GM18909 (cell line): ENCODE results near the gene ALDH1L1.

Experiments
- ATAC-seq: cut with Tn5 transposase; IDR thresholded peaks from one replicate; pipeline ENCODE4 v1.9.1; 2021; ENCODE audit warnings: mild to moderate bottlenecking; ENCODE audit not compliant: unreplicated experiment, poor library complexity

ALDH1L1 gene

DNA sequence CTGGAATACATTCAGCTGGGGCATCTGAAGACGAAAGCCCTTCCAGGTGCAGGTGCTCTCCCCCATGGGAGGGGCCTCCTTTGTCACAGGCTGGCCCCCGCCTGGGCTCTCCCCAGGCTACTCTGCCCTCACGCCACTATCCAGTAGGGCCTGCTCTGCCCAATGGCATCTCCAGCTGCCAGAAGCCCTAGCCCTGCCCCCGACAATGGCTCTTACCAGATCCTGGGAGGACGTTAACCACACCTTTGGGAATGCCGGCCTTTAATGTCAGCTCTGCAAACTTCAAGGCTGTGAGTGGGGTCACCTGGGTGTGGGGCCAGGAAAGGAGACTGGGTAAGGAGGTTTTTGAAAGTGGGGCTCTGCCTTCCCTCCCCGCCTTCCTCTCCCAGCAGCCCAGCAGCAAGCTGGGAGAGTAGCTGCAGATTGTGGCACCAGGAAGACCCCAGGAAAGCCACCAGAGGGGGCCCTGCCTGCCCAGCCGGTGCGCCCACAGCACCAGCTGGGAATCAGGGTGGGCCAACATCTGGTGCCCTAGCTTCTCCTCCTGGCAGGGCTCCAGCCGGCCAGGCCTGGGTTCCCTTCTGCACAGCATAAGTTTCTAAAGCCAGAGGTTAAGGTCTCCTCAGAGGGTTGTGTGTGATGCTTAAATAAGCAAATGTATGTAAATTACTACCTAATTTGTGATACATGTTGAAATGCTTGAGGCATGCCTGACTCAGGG, 56.1 kb downstream of the ALDH1L1 start:
- ATAC-seq: no peak

DNA sequence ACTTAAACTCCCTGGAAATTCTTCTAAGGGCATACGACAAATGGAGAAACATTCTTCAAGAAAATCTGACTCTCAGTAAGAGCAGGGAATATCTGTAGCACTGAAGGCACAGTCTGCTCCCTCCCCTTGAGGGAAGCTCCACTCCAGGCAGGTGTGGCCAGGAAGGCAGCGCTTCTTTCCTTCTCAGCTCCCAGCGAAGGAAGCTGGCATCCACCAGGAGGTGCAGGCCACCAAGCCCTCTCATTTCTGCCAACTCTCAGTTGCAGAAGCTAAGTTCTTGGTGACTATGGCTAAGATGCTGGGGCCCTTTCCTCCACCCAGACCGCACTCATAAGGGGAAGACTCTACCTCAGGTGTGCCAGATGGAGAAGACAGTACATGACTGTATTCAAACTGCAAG, 58.8 kb downstream of the ALDH1L1 start:
- no peak for ATAC-seq

DNA sequence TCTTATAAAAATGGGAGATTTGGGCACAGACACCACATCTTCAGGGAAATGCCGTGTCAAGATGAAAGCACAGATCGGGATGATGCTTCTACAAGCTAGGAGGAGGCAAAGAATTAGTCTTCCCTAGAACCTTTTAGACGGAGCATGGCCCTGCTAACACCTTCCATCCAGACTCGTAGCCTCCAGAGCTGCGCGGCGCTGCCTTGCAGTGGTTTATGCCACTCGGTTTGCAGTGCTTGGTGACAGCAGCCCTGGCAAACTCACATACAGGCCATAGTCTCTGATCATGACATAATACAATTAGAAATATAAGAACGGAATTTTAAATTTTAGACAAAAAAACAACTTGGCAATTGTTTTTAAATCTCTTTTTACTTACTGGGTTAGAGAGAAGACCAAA, 59.3 kb downstream of the ALDH1L1 start:
- no peak for ATAC-seq

DNA sequence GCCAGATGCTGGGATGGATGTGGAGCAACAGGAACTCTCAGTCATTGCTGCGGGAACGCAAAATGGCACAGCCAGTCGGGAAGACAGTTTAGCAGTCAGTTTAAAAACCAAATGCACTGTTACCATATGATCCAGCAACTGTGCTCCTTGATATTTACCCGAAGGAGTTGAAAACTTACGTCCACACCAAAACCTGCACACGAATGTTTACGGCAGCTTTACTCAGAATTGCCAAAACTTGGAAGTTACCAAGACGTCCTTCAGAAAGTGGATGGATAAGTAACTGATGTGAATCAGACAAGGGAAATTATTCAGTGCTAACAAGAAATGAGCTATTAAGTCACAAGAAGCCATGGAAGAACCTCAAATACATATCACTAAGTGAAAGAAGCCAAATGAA, 60.4 kb downstream of the ALDH1L1 start:
- no peak for ATAC-seq

DNA sequence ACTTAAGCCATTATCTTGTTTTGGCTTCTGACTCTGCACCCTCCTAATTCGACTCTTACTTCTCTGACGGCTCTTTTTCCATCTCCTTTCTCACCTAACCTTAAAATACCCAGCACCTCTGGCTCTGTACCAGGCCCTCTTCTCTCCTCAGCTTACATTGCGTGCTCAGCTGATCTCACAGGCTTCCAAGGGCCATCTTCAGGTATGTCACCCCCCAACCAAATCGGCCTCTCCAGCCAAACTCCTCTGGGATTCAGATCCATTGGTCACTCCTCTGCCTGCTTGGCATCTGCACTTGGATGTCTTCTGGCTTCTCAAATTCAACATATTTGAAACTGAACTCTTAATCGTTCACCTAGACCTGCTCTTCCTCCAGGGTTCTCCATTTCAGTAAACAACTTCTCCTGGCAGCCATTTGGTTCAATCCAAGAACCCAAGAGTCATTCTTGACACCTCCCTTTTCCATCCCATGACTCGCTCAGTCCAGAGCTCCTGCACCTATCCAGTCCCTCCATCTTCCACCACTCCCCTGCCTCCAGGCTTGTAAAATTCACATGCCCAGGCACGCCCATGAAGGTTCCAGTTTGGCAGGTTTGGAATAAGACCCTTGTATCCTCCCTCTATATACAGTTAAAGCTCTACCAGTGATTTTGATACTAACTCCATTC, 61.2 kb downstream of the ALDH1L1 start:
- ATAC-seq: no peak

DNA sequence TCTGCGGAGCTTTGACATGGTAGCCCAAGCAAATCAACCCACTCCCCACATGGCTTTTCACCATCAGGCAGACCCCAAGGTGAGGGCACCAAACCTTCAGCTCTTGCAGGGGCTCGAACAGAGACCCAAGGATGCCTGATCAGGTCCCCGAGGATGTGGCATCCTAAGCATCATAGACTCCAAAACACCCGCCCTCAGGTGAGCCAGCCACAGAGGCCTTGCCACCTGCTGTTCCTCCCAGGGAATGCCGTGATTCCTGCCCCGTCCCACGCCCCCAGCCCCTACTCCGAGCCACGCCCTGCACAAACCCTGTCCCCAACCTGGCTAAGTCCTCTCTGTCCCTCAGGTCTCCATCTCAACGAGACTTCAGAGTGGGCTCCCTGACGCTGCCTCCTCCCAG, 61.8 kb downstream of the ALDH1L1 start:
- ATAC-seq: no peak

DNA sequence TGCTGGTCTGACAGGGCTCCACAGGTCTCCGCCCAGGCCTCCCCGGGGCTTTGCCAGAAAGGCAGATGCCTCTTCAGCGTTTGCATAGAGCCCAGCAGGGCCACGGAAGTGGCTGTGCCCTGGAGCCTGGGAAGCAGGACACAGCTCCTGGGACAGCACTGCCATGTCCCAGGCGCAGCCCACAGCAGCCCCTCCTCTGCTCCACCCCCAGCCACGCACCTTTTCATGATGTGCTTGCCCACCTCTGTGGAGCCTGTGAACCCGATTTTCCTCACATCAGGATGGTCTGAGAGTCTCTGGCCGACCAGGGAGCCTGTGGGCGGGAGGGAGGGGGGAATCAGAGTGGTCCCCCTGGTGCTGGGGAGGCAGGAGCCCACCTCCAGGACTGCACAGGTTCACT, 62.6 kb downstream of the ALDH1L1 start:
- ATAC-seq: no peak

DNA sequence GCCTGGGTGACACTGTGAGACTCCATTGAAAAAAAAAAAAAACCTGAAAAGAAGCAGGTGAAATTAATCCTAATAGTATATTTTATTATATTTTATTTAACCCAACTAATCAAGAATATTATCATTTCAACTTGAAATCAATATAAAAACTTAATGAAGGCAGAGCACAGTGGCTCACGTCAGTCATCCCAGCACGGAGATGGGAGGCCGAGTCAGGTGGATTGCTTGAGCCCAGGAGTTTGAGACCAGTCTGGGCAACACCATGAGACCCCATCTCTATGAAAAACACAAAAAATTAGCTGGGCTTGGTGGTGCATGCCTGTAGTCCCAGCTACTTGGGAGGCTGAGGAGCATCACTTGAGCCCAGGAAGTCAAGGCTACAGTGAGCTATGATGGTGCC, 63.2 kb downstream of the ALDH1L1 start:
- ATAC-seq: no peak

DNA sequence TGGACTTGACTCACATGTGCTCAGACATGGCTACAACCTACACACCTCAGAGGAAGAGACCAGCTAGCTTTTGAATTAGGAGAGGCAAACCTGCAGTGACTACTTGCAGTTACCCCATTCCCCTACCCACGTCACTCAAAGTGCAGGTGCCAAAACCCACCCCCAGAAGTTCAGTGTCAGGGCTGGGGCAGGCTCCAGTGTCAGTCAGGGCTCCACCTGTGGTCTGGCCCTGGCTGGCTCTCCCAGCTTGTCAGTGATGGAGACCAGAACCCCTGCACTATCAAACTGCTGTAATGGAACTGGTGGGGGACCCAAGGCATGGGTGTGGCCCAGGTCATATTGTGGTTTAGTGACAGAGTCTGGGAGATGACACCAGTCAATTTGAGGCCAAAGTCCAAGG, 63.9 kb downstream of the ALDH1L1 start:
- no peak for ATAC-seq

DNA sequence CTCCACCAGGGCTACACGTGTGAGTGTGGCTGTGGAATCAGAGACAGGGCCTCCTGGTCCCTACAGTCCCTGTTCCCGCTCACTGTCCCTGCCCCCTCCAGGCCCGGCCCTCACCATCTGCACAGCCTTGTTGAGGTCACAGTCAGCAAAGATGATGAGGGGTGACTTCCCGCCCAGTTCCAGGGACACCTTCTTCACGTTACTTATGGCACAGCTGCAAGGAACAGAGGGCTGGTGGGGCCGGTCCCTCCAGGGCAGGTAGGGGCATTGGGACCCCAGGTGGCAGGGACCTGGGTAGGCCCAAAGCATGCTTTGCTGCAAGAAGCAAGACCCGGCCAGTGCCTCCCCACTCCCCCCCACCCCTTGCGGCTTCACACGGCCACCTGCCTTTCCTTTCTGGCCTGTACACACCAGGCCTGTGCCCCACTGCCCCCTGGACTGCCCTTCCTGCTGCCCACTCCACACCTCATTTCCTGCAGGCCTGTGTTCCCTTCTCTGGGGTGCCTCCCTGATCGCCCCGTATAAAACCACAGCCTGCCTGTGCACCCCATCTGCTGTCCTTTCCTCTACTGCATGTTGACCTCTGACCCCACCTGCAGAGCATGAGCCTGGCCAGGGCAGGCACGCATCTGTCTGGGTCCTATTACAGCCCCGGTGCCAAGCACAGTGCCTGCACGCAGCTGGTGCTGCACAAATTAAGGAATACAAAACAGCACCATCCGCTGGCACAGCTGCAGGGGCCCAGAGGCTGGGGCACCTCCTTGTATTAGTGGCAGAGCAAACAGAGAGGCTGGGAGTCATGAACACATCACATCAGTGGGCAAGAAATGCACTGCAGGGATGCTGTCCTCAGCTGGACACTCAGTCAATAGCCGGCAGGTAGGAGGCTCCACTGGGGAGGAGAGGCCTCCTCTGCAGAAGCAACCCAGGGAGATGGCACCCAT, 65.7 kb downstream of the ALDH1L1 start:
- ATAC-seq: no peak

DNA sequence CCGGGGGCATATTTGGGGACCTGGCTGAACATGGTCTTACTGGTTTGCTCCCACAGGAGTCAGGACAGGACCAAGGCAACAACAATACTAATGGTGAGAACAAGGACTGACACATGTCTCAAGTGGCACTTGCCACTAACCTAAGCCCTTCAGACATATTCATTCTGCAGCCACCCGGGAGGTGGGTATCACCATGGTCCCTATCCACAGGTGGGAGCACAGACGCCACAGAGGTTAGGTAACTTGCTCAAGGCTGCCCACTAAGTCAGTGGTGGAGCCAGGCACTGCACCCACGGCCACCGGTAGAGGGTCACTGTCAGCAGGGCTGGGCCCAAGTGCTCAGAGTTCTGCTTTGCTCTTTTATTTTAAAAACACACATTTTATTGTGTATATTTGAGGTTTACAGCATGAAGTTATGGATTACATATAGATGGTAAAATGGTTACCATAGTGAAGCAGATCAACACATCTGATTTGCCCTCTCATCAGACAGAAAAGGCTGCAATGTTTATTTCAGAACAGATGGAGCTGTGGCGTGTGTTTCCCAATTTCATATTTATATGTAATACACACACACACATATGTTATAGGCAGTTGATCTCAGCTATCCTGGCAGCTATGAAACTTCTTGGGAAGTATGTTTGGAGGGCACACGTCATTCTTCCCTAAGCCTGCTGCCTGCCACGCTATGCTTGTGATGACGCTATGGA, 66.5 kb downstream of the ALDH1L1 start:
- ATAC-seq: no peak

DNA sequence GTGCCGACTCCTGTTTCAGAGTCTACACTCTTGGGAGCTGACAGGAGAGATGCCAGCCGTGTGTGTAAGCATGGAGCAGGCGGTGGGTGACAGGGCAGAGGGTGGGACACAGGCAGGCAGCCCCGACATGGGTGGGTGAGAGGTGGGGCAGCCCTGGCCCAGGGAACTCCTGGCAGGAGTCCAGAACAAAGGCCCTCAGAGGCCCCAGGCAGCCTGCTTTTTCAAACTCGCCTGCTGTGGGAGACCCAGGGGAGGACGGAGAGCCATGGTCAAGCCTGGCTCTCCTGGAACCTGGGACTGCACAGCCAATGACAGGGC, 67.2 kb downstream of the ALDH1L1 start:
- no peak for ATAC-seq

DNA sequence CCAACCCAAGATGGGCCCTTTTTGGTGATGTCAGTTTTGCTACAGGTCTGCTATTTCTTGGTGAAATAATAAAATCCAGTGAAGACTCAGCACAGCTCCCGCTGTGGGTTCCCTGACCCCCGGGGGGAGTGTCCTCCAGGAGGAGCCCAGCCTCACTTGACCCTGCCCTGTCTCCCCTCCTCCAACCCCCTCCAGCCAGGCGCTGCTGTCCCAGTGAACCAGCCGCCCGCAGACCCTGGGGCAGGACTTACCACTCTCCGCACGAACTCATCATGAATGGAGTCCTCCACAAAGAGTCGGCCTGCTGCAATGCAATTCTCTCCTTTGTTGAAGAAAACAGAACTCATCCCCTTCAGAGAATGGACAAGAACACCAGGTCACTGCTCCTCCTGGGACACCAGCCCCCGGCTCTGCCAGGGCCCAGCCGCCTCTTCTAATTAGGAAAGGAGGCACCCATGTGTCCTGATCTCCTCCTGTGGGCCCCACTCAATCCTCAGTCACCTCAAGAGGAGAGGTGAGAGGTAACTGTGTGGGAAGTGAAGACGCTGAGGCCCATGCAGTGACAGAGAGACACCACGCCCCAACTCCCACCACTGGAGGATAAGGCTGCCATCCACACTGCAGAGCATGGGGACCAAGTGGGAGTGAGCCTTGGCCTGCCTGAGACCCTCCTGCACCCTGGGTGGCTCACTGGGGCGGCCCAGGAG, 67.7 kb downstream of the ALDH1L1 start:
- no peak for ATAC-seq

DNA sequence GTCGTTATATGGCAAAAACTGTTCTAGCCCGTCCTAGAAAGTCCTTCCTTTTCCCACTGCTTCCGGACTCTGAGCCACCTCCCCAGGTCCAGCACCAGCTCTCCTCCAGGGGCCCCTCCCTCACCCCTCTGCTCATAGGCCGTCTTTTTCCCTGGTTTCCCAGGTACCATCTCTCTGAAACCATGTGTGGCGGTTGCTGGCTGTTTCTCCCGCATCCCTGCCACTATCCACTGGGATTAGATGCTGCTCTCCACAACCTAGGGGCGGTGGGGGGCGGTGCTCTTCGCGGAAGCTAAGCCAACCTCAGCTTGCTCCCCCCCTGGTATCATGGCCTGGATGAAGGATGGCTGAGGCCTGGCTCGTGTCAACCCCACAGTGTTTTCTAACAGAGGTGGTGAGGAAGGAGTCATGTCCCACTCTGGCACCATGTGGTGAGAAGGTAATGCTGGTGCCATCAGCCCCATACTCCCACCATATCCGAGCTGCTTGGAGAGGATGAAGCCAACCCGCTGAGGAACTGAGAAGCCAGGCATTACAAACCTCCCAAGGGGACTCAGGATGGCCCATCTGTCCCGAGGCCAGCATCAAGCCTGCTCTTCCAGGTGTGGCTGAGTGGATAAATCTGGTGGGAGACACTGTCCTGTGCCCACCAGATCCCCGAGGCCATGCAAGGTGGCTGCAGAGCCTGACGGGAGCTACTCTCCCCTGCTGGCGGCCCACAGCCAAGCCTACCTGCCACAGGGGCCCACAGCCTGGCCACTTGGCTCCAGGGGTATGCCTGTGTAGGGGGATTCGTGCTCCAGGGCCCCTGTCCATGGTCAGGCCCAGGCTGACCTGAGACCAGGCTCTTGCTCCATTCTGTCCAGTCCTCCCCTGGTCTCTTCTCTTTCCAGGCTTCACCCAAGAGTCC, 68.6 kb downstream of the ALDH1L1 start:
- ATAC-seq: no peak

DNA sequence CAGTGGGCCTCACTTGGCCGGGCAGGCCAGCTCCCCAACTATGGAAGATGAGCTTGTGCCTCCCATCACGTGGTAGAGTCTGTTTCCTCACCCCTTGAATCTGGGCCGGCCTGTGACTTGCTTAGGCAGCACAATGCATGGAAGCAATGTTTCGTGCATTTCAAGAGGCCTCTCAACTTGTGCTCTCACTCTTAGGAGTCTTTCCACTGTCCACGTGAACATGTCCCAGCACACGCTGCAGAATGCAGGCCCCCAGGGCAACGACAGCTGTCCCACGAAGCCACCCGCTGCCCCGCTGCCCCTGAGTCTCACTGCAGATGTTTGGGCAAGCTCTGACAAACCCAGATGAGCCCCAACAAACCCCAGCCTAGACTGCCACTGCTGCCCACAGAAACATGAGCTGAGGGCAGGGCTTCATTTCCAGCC, 69.2 kb downstream of the ALDH1L1 start:
- ATAC-seq: no peak

DNA sequence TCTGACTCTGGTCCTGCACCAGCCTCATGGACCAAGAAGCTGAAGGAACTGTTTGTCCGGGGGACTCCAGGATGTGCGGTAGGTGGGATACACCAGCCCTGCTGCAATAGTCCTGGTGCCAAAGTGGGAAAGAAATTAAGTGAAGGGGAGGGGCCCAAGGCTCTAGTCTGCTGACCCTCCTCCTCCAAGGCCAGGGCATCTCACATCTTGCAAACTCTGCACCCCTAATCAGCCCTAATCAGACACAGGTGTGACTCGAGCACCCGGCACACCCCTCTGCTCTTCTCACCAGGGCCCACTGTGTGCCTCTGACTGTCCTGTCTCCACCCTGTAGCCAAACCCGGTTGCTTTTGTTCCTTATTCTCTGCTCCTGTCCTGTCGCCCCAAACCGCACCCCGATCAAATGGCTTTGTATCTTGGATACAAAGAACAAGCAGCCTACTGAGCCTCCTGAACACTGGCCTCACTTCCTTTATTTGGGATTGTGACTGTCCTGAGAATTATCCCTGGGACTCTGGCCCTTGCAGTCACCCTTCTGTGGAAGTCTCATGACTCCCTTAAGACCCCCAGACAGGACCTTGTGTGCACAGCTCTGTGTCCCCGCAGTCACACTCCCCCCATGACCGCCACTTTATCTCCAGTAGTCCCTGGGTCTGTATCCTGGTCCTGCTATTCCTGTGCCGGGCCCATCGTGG, 69.8 kb downstream of the ALDH1L1 start:
- ATAC-seq: no peak

DNA sequence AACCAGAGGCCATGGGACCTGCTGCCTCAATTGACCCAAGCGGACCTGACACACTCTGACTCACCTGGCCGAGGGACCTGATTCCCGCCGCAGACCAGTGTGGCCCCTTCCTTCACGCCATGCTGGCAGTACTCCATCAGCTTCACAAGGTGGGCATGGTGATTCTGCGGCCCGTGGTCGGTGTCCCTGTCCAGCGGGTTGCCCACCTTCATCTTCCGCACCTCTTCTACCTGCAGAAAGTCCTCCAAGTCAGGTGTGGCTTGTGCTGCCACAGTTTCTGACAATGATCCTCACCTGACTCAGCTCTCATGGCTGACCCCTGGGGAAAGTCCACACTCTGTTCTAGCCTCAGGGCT, 70.5 kb downstream of the ALDH1L1 start:
- ATAC-seq: no peak

DNA sequence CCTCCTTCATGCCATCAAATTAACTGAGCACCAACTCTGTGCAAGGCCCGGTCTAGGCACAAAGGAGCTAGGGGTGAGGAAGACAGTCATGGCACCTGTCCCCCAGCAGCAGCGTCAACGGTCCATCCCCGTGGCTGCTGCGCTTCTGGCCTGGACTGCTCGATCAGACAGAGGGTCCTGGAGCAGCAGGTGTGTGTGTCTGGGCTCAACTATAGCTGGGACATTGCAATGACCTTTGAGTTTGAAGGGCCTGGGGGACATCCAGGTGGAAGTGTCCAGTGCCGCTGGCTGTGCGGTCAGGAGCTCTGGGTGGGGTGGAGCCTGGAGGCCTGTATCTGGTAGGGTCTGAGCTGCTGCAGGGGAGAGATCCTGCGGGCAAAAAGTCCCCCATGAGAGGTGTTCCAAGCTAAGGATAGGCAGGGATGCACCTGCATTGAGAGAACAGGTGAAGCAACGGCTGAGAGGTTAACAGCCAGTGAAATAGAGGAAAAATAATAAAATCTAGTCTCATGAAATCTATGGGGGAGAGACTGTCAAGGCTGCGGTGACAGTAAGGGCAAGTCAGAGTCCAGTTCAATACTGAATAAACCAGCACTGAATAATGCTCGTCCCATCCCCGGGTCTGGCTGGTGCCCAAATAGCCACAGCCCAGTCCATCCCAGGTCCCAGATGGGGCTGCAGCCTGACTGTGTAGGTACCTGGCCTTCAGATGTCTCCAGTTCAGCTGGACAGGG, 71.1 kb downstream of the ALDH1L1 start:
- ATAC-seq: no peak
